ENCODE measurements around the gene RUNX2. TPM values are rescaled to one million over a fixed set of nuclear protein-coding genes. Genes with fewer than 3 reads are reported as not detected.
"Not testable (repeated sequence)": the region's sequence is repeated elsewhere in the genome, so short reads cannot be mapped to it uniquely, and the experiment has no call there.

Gene RUNX2
- polyA plus RNA-seq, 3 donors: 0.13 to 0.34 (median 0.31) TPM

DNA sequence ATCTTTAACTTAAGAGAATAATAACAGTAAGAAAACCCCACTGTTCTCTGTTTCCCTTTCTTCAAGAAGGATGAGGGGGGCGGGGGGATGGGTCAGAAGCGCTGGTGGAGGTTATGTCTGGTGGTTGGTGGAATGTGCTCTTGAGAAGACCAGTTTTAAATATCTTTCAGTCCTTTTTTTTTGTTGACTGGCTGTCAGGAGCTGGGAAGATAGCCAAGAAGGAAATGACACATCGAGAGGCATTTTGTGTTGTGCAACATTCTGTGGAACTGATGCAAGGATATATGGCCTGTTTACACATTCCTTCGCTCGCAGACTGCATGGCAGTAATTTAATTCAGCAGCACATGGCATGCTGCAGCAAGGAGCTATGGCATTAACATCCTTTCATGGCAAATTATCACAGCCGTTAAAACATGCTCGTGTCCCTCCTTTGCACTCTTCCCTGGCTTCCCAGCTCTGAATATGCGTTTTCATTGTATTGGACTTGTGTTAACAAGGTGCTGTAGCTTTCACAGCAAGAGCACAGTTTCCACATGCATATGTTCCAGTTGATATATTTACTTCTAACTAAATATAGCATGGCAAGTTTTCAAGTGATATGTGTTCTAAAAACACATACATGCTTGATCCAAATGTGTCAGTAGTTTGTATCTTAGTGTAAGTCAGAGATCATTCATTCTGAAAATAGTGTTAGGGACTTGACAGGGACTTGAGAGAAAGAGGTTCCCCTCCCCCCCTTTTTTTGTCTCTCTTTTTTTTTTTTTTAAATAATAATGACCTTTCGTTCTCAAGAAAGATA, 117.8 kb downstream of the RUNX2 start:
- 12 to 16% (median 15%) methylated on average over 9 of the region's 9 CpGs for WGBS, 3 donors
- H3K27ac ChIP-seq (ENCODE audit: low read depth, low read length): no peak overlapping the region

DNA sequence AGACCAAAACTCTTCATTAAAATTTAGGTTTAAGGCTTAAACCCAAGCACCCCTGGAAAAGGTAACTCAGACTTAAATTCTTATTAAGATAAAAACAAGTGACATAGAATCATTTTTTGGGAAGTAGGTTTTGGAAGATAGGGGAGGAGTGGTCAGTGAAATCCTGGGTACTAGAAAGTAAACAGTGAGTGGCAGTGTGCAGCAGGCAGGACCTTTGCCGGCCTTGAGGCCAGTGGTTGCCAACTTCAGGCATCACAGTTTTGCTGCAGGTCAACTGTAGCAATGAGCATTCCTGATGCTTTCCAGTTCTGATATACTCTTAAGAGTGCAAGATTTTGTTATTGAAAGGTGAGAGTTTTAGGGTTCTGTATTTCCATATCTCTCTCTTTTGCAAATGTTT, 118.9 kb downstream of the RUNX2 start:
- WGBS, 3 donors: 67 to 92% (median 70%) methylated on average over 1 of the region's 1 CpG
- H3K27ac ChIP-seq (ENCODE audit: low read depth, low read length): no peak overlapping the region

DNA sequence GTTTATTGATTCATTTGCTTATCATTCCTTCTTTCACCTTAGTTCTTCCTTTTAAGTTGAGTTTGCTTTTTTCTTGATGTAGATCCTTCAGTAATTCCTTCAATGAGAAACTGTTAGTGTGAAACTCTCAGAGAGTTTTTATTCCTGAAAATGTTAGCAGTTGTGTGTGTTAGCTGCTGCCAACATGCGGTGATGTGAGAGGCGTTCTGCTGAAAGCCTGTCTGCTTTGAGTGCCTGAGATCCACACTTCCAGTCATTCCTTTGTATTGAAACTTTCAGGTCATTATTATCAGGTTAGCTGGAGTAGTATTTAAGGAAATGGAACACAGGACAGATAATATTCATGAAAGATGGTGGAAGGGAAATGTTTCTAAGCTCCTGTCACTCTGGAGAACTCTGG, 119.6 kb downstream of the RUNX2 start:
- H3K27ac ChIP-seq (ENCODE audit: low read depth, low read length): no peak overlapping the region
- WGBS, 3 donors: 89 to 92% (median 91%) methylated on average over 2 of the region's 2 CpGs

DNA sequence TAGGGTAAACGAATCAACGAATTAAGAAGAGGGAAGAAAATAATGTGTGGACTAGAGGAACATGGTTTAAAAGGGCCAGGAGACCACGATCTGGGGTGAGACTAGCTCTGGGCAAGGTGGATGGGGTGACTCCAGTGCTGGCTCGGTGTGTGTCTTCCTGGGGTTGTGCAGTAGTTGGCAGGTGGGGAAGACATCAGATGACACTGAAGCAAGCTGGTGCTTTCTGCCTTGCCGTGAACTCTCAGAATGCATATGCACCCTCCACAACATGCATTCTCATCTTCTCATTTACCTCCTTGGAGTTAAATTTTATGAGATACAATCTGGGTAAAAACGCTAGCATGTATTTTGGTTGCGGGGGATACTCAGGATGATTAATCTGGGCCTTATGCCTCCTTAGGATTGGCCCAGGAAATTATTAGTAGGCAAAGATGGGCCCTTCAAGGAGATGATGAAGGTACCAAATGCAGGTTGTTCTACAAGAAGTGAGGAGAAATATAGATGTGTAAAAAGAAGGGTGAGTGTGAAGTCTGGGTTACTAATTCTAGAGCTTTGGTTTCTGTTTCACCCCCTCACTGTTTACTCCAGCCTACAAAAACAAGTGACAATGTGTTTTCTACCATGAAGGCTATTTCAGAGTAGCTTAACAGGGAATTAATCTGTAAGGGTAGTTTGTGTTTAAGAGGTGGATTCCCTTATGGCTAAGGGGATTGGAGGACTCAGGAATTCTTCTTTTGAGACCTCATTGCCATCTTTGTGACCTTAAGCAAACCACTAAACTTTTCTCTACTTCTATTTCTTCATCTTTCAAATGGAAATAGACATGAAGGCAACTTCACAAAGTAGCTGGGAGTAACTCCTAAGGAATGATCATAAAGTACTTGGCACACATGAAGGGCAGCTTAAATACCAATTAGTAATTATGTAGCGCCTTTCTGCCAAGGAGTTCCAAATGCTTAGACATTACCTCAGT, 120.6 kb downstream of the RUNX2 start:
- no peak overlapping the region for H3K27ac ChIP-seq (ENCODE audit: low read depth, low read length)

DNA sequence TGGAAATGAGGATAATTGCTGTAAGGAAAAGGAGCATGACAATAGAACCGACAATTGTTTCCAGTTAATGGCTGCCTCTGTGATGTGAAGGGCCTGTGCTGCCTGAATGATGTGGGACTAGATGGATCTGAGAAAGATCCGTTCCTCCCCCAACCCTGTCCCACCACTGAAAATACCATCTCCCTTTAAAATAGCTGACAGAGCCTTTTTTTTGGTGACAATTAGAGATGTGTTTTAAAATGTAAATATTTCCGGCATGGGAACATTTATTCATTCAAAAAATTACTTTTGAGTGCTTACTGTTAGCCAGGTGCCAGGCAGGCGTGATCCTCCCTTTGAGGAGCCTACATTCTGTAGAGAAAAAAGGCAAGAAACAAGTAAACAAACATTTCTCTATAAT, 122.0 kb downstream of the RUNX2 start:
- no peak overlapping the region for H3K27ac ChIP-seq (ENCODE audit: low read depth, low read length)
- 92 to 95% (median 94%) methylated on average over 4 of the region's 4 CpGs for WGBS, 3 donors

More for the DNA sequence above, 120.6 kb downstream of the RUNX2 start:
- WGBS, 3 donors: 83 to 92% (median 92%) methylated on average over 8 of the region's 8 CpGs

DNA sequence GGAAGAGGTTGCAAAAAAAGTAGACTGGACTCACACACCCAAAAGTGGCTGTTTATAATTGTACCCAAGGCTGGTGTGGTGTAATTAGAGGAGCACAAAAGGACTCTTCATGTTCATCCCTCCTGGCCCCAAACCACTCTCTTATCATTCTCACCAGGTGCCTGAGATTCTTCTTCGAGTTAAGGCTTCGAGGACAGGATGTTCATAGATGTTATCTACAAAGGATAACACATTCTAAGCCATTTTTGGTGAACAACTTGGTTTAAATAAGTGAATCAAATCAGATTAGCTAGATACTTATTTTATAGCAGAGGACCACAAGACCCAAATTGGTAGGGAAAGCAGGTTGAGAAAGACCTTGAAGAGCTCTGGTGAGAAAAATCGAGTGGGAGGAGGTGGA, 122.7 kb downstream of the RUNX2 start:
- H3K27ac ChIP-seq (ENCODE audit: low read depth, low read length): no peak overlapping the region
- WGBS, 3 donors: 74 to 80% (median 80%) methylated on average over 3 of the region's 3 CpGs

DNA sequence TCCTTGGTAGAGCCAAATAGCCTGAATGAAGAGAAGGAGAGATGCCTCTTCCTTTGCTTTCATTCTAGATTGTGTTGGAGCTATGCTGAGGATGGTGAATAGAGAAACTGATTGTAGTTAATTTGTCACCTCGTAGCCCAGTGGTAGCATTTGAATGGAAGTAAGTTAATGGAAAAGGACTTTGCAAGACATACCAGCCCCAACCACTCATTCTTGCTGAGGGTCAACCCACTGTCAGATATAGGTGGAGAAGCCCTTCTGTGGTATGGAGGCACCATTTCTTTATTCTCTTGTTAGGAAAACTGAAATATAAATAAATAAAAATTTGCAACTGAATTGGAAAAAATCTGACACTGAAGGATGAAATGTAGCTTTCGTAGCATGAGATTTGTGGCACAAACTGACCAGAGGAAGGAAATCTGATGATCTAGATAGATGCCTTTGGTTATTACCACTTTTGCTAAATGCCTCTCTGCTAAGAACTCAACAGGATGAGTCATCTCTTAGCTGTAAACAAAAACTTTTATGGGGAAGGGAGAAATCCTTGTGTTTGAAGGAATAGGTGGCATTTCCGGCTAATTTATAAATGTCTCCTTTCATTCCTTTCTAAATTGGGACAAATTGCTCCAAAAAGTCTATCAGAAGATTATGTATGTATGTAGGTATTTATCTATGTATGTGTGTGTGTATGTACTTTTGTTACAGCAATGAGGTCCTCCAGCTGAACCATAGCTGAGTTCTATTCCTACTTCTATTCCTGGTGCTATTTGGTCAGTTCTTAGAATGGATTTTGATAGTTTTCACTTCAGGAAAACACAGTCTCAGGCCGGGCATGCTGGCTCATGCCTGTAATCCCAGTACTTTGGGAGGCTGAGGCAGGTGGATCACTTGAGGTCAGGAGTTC, 126.1 kb downstream of the RUNX2 start:
- no peak overlapping the region for H3K27ac ChIP-seq (ENCODE audit: low read depth, low read length)
- WGBS, 3 donors: 72 to 87% (median 75%) methylated on average over 4 of the region's 4 CpGs

DNA sequence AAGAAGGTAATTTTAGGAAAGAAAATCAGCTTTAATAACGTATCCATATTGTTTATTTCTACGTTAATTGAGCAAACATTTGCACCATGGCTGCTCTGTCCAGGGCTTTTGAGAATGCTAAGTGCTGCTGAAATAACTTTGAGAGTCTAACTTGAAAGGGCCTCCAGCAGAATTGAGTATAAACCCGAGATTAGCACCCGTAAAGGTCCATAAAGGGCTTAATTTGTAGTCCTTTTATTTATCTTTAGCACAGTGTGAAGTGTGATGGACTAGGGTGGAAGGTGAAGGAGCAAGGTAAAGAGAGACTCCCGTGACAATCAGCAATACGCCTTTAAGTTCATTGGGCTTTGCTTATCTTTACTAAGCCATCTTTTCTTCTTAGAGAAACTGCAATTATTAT, 127.3 kb downstream of the RUNX2 start:
- no peak overlapping the region for H3K27ac ChIP-seq (ENCODE audit: low read depth, low read length)
- 74 to 91% (median 87%) methylated on average over 6 of the region's 6 CpGs for WGBS, 3 donors

DNA sequence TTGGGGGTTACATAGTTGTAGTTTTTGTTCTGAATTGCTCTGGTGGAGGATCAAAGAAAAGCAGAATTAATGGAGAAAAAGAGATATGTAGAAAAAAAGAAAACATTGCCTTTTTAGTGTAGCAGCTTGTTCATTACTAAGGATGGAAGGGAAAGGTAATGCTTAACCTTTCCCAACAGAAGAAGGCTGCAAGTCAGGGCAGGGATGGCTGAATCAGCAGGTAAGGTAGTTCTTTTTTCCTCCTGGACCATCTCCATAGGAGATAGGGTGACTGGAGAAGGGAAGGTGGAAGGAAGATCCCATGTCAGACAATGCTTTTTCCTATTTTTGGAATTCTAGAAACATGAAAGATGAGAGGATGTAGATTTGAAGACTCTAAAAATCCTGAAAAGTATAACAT, 129.0 kb downstream of the RUNX2 start:
- H3K27ac ChIP-seq (ENCODE audit: low read depth, low read length): no peak overlapping the region

DNA sequence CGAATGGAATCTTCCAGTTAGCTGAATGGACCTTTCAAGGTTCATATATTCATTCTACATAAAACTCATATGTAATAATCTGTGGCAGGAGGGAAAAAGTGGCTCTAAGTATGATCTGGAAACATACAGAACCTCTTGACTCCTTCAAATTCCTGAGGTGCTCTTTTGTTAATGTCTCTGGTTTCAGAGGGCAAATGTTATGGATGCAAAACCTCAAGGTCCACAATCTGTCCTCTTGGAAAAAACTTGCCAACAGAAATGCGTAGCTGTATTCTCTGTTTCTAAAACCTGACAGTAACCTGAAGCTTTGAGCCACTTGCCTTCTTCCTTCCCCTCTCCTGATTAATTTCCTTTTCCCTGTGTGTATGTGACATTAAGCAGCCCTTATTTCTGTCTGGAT, 130.5 kb downstream of the RUNX2 start:
- WGBS, 3 donors: 75 to 89% (median 88%) methylated on average over 2 of the region's 2 CpGs
- no peak overlapping the region for H3K27ac ChIP-seq (ENCODE audit: low read depth, low read length)

DNA sequence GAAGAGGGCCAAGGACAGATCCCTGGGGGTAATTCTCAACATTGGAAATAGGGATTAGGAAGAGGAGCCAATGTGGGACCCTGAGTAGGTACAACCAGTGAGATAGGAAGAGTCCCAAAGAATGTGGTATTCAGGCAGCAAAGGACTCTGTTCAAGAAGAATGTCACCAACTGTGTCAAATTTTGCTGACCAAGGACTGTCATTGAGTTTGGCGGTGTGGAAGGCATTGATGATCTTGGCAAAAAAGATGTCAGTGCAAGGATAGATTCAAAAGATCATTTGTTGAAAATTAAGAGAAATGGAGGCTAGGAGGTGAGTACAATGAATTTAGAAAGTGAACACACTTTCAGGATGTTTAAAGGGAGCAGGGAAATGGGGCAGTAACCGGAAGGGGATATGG, 132.0 kb downstream of the RUNX2 start:
- H3K27ac ChIP-seq (ENCODE audit: low read depth, low read length): no peak overlapping the region
- 96 to 100% (median 97%) methylated on average over 2 of the region's 2 CpGs for WGBS, 3 donors

DNA sequence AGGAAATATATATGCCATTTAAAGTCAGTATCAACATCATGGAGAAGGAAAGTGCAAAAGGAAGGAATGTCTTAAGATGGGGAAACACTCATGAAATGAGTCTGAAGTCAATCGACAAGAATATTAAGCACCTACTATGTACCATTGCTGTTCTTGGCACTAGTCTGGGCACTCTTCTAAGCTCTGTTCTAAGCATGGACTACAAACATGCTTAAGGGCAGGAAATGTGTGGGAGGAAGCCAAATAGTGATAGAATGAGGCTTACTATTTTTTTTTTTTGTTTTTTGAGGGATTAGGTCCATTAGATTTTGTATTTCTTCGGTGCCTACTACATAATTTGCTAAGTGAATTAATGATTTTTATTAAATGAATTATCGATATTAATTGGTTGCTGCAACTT, 133.4 kb downstream of the RUNX2 start:
- no peak overlapping the region for H3K27ac ChIP-seq (ENCODE audit: low read depth, low read length)
- WGBS, 3 donors: 74 to 87% (median 84%) methylated on average over 3 of the region's 3 CpGs

DNA sequence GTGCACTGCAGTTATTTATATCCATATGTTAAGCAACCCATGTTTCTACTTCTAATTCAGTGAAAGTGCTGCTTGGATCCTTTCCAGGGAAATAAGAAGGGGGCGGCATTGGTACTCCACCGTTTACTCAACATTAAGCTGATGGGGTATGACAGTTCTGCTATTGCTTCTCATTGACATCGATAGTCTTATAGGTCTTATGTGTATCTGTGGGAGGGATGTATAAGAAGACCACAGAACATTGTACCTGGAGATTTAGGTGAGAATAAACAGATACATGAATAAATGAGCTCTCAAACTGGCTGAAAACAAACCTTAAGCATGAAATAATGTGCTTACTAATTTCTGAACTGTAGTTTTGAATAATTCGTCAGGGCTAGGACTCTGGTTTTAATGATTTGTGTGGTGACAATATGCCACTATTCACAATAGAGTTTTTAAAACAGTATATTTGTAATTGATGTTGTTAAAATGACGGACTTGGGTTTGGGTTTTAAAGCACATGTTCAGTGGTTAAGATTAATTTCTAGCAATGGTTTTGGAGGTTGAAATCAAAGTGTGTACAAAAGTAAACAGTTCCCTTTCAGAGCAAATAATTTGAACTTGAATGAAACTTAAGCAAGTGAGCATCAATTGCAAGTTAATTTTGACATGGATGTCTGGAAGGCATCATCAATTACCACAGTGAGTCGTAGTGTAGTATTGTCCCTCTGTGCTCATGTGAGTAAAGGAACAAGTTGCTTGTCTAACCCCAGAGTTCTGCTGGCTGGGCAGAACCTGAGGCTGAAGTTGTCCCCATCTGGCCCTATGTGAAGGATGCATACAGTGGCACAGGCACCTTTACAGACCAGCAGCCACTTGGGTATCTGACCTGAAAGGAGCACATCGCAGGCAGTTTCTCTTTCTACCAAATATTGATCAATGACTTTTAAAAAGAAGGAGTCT, 134.3 kb downstream of the RUNX2 start:
- no peak overlapping the region for H3K27ac ChIP-seq (ENCODE audit: low read depth, low read length)
- WGBS, 3 donors: 55 to 77% (median 73%) methylated on average over 7 of the region's 7 CpGs

DNA sequence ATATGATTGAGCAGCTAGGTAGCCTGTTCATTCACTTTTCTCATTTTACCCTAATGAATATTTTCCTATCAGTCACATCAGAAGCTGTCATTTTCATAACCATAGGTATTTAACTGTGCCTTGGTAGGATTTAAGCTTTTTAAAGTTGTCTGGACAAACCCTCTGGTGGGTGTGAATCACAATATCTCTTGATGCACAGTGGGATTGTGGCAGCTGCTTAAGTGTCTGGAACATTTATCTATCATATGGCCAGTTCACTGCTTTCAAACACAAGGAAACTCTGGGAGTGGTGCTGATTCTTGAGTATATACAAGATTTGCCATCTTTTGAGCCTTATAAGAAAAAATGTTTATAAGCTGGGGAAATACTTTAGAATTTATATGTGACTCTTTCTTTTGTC, 136.6 kb downstream of the RUNX2 start:
- H3K27ac ChIP-seq (ENCODE audit: low read depth, low read length): no peak overlapping the region

DNA sequence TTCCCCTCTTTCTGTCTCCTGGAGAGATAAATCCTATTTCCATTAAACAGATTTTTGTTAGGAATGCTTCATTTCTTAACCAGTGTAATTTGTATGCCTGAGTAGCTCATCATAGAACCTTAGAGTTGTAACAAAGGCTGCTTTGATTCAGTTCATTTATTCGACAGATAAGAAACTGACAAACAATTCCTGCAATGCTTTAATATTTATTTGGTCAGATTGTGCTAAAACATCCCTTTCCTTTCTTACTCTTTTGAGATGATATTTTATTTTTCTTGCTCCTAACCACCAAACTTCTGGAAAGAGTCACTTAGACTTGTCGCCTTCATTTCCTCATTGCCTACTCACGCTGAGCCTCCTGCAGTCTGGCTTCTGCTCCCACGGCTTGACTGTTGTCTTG, 138.6 kb downstream of the RUNX2 start:
- 80 to 89% (median 83%) methylated on average over 4 of the region's 4 CpGs for WGBS, 3 donors
- no peak overlapping the region for H3K27ac ChIP-seq (ENCODE audit: low read depth, low read length)

DNA sequence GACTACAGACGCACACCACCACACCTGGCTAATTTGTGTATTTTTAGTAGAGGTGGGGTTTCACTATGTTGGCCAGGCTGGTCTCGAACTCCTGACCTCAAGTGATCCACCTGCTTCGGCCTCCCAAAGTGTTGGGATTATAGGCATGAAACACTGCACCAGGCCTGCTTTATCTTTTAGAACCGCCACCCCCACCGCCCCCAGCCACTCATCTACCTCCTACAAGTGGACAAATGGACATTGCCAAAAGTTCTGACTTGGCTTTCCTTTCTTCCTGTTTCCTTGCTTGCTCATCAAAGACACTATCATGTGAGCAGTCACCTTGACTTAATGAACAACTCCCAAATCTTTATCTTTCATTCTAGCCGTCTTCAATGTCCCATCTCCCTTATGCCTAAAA, 139.3 kb downstream of the RUNX2 start:
- H3K27ac ChIP-seq (ENCODE audit: low read depth, low read length): not testable (repeated sequence)
- 93 to 97% (median 96%) methylated on average over 6 of the region's 6 CpGs for WGBS, 3 donors

DNA sequence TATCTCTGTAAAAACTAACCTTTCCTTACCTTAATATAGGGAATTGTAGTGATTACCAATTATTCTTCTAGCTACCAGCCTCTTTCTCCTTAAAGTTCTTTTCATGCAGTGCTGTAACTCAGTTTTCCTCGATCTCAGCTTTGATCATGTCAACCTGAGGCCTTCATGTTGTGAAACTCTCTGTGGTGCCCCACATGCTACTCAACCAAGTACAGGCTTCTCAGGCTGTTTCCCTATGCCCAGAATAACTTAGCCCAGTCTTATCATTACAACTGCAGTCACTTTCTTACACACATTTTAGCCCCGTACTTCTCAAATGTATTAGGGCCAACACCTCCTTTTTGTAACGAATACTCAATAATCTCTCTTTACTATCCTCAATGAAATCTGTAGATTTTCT, 139.7 kb downstream of the RUNX2 start:
- WGBS, 3 donors: 74 to 88% (median 86%) methylated on average over 3 of the region's 3 CpGs
- no peak overlapping the region for H3K27ac ChIP-seq (ENCODE audit: low read depth, low read length)

DNA sequence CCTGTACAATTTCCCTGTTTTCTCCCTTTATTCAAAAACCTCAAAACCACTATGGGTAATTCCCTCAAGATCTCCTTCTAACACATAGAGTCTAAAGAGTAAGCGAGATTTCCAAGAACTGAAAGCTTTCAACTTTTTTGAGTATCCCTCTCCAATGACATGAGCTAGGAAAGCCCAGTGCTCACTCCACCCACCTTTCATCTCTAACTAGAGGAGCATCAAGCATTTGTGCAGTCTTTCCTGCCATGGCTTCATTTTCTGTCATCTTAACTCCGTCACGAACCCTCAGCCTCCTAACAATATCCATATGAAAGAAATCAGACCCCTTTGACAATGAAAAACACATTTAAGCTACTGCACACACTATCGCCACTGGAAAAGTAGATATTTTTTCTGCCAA, 141.5 kb downstream of the RUNX2 start:
- 91 to 94% (median 93%) methylated on average over 4 of the region's 4 CpGs for WGBS, 3 donors

More for the DNA sequence above, 141.5 kb downstream of the RUNX2 start:
- no peak overlapping the region for H3K27ac ChIP-seq (ENCODE audit: low read depth, low read length)

Data from adipose tissue (tissue), 3 donors.